ENCODE data around the gene MTFR1L.
"Not testable (repeated sequence)": the region's sequence is repeated elsewhere in the genome, so short reads cannot be mapped to it uniquely, and the experiment has no call there.

Gene MTFR1L

GRCh38 chr1:25829046-25829445, 9.3 kb downstream of the MTFR1L start:
- DNase-seq = no peak

- no peak for DNase-seq
These were observed 11.9 kb downstream of the MTFR1L start for GRCh38 chr1:25831569-25832196.

GRCh38 chr1:25832336-25833037, 12.7 kb downstream of the MTFR1L start:
- DNase-seq = no peak

- DNase-seq = no peak
These were observed 13.4 kb downstream of the MTFR1L start for GRCh38 chr1:25833158-25833557.

- no peak for DNase-seq
These were observed 15.1 kb downstream of the MTFR1L start for GRCh38 chr1:25834894-25835293.

- no peak for DNase-seq
These were observed 16.9 kb downstream of the MTFR1L start for GRCh38 chr1:25836695-25837094.

GRCh38 chr1:25837262-25837875, 17.6 kb downstream of the MTFR1L start:
- no peak for DNase-seq

- not testable (repeated sequence) for DNase-seq
These were observed 20.1 kb downstream of the MTFR1L start for GRCh38 chr1:25839808-25840207.

- no peak for DNase-seq
These were observed 23.7 kb downstream of the MTFR1L start for GRCh38 chr1:25843483-25843882.

- no peak for DNase-seq
These were observed 25.0 kb downstream of the MTFR1L start for GRCh38 chr1:25844536-25845337.

- no peak for DNase-seq
These were observed 25.9 kb downstream of the MTFR1L start for GRCh38 chr1:25845664-25846063.

GRCh38 chr1:25847929-25848328, 28.2 kb downstream of the MTFR1L start:
- no peak for DNase-seq

- DNase-seq = no peak
These were observed 28.8 kb downstream of the MTFR1L start for GRCh38 chr1:25848531-25848930.

- no peak for DNase-seq
These were observed 34.8 kb downstream of the MTFR1L start for GRCh38 chr1:25854554-25854953.

- DNase-seq = no peak
These were observed 37.1 kb downstream of the MTFR1L start for GRCh38 chr1:25856856-25857255.

- no peak for DNase-seq
These were observed 38.7 kb downstream of the MTFR1L start for GRCh38 chr1:25858494-25858893.

GRCh38 chr1:25858906-25859789, 39.4 kb downstream of the MTFR1L start, which contains the start of gene AUNIP:
Gene AUNIP, minus strand, starts transcription at chr1:25859457. Its CDS starts 100 bp downstream, at chr1:25859357.
- DNase-seq = peak; percentile 65

- no peak for DNase-seq
These were observed 41.8 kb downstream of the MTFR1L start for GRCh38 chr1:25861316-25862286.

GRCh38 chr1:25862785-25863485, 43.2 kb downstream of the MTFR1L start:
- no peak for DNase-seq
